OCI-LY7 (cell line): Measurements from ENCODE around the gene AGBL4.

ENCODE experiments used
- CTCF ChIP-seq: fragments of 200-600 bp; sonication (generic); conservative IDR thresholded peaks from 2 replicates; pipeline ENCODE4 v1.5.1; 2014; ENCODE audit warnings: mild to moderate bottlenecking, antibody characterized with exemption, low read length, moderate library complexity, mixed read lengths
- EZH2phosphoT487 ChIP-seq: fragments of 200-600 bp; sonication (generic); IDR thresholded peaks from 2 replicates; pipeline ENCODE4 v1.6.1; 2018; ENCODE audit warnings: low read depth, borderline replicate concordance, mild to moderate bottlenecking, mixed run types, antibody characterized with exemption, low read length, moderate library complexity, mixed read lengths

DNA sequence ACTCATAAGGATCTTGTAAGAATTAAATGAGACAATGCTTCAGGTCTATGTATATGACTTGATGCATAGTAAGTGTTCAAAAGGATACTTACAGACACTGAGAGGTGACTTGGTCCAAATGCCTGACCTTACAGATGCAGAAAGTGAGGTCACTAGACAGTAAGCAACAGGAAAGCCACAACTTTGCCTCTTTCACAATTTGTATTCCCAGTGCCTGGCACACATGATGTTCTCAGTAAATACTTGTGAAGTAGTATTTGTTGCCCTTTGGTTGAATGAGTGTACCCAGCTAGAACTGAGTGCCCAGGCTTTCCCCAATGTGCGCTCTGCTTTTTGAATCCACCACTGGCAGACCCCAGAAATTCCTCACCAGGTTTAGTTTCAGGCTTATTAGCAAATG lies 1352.2 kb downstream of the AGBL4 start:
- TF ChIP-seq CTCF (no peak), EZH2phosphoT487 (no peak)
